Gastrocnemius medialis (tissue), 4 donors: ENCODE measurements around the gene PHF23.

Experiments
- CTCF ChIP-seq, 5 experiments: fragments of 450-650 bp in 3 of 5; fragments of 200-600 bp in 2 of 5; sonication (generic) in 2 of 5; IDR thresholded peaks in 4 of 5; conservative IDR thresholded peaks in 1 of 5; 1 replicate in 4 of 5; 2 replicates in 1 of 5; pipeline ENCODE4 v1.5.1; 2016 to 2019; ENCODE audit warnings: antibody characterized with exemption in 5 of 5, mild to moderate bottlenecking in 3 of 5, moderate library complexity in 3 of 5
- POLR2A ChIP-seq, 2 donors: fragments of 450-650 bp; IDR thresholded peaks; one replicate each; pipeline ENCODE4 v1.6.1; 2017; ENCODE audit warnings: antibody characterized with exemption in 2 of 2, mild to moderate bottlenecking in 2 of 2, moderate library complexity in 2 of 2

GRCh38 chr17:7196651-7197401, 42.4 kb downstream of the PHF23 start:
- TF ChIP-seq POLR2A (IDR thresholded peaks at IDR 0.05) (no peak), CTCF (IDR thresholded peaks at IDR 0.05 in 4 of 5, conservative IDR thresholded peaks at IDR 0.05 in 1 of 5) (no peak)
